HL-60 (cell line): Measurements from ENCODE around the gene ATG5.

Experiments used
- DNase-seq, 2 experiments: peaks; one replicate each; pipeline ENCODE4 v3.0.0-alpha.2; 2010 to 2020; ENCODE audit warnings: low read depth in 1 of 2, low spot score in 1 of 2
- H3K27ac ChIP-seq: fragments of 250-450 bp; sonication (Bioruptor Pico); replicated peaks from 2 replicates; pipeline ENCODE4 v1.5.1; 2020; ENCODE audit warnings: mild to moderate bottlenecking, moderate library complexity
- H3K27me3 ChIP-seq: fragments of 250-450 bp; sonication (Bioruptor Pico); 2 replicates; pipeline ENCODE4 v1.5.1; 2021; ENCODE audit warnings: mild to moderate bottlenecking, moderate library complexity; ENCODE audit not compliant: insufficient read depth, poor library complexity, severe bottlenecking
- H3K4me3 ChIP-seq: replicated peaks from 2 replicates; pipeline ENCODE4 v1.5.1; 2011; ENCODE audit warnings: mild to moderate bottlenecking, control low read depth, low read length; ENCODE audit not compliant: insufficient read depth
- GABPA ChIP-seq: IDR thresholded peaks from 2 replicates; pipeline ENCODE4 v1.6.1; 2012; ENCODE audit warnings: low read depth
- POLR2AphosphoS5 ChIP-seq: IDR thresholded peaks from 2 replicates; pipeline ENCODE4 v1.6.1; 2012; ENCODE audit warnings: low read depth
- SPI1 ChIP-seq: IDR thresholded peaks from 2 replicates; pipeline ENCODE4 v1.6.1; 2012; ENCODE audit warnings: low read depth, mild to moderate bottlenecking, borderline replicate concordance
- TF ChIP-seq, protein P1 (sequence below): IDR thresholded peaks from one replicate; pipeline ENCODE4 v1.5.1; 2011; ENCODE audit warnings: low read length, control low read depth, inconsistent platforms; ENCODE audit not compliant: insufficient read depth
- TF ChIP-seq, protein P2 (sequence below): IDR thresholded peaks from 2 replicates; pipeline ENCODE4 v1.6.1; 2012; ENCODE audit warnings: low read depth; ENCODE audit not compliant: insufficient replicate concordance

ATG5 gene

DNA sequence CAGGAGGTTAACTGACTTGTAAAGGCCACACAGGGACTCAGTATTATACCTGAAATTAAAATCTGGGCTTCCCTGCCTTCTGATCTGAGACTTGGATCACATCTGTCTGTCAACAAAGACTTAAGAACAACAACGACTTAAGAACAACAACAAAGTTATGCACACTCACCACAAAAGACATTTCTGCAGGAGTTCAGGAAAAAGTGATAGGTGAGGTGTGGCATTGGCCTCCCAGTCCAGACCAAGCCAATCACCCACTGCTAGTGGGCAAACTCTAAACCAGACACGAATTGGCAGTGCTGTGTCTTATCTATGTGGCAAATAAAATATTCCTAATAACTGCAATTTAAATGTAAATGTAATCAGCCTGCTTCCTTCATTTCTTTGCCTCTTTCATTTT, 178.1 kb downstream of the ATG5 start:
- Histone ChIP-seq H3K4me3 (no peak overlapping the region), H3K27me3 (no peaks in the 10 kb centered on the region), H3K27ac (no peak overlapping the region)
- DNase-seq = no peak
- TF ChIP-seq, protein P1, sequence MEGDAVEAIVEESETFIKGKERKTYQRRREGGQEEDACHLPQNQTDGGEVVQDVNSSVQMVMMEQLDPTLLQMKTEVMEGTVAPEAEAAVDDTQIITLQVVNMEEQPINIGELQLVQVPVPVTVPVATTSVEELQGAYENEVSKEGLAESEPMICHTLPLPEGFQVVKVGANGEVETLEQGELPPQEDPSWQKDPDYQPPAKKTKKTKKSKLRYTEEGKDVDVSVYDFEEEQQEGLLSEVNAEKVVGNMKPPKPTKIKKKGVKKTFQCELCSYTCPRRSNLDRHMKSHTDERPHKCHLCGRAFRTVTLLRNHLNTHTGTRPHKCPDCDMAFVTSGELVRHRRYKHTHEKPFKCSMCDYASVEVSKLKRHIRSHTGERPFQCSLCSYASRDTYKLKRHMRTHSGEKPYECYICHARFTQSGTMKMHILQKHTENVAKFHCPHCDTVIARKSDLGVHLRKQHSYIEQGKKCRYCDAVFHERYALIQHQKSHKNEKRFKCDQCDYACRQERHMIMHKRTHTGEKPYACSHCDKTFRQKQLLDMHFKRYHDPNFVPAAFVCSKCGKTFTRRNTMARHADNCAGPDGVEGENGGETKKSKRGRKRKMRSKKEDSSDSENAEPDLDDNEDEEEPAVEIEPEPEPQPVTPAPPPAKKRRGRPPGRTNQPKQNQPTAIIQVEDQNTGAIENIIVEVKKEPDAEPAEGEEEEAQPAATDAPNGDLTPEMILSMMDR = no peak
- TF ChIP-seq SPI1 = no peak
- no peak for TF ChIP-seq GABPA

DNA sequence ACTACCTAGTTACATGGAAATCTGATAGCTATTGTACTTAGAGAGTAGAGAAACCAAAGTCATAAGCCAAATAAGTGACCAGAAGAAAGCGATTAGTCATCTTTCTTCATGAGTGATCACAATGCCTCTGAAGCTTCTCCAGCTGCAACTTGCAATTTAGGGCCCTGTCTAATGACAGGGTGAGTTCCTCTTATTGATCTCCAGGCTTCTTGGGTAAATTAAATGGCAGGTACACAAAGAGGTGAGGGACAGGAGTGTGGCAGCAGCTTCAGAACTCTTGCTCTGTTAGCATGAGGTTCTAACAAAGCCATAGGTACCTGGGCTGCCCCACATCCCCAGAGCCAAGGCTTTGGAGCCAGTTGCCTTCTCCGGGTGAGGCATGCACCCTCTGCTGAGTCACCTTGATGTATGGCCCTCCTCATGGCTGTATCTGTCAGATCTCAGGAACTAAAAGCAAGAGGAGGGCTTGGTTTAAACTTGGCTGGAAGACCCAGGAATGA, 178.7 kb downstream of the ATG5 start:
- Histone ChIP-seq H3K4me3 (no peak overlapping the region), H3K27me3 (no peaks in the 10 kb centered on the region), H3K27ac (no peak overlapping the region)
- DNase-seq = no peak
- TF ChIP-seq, protein P1 = no peak
- TF ChIP-seq, protein P2, sequence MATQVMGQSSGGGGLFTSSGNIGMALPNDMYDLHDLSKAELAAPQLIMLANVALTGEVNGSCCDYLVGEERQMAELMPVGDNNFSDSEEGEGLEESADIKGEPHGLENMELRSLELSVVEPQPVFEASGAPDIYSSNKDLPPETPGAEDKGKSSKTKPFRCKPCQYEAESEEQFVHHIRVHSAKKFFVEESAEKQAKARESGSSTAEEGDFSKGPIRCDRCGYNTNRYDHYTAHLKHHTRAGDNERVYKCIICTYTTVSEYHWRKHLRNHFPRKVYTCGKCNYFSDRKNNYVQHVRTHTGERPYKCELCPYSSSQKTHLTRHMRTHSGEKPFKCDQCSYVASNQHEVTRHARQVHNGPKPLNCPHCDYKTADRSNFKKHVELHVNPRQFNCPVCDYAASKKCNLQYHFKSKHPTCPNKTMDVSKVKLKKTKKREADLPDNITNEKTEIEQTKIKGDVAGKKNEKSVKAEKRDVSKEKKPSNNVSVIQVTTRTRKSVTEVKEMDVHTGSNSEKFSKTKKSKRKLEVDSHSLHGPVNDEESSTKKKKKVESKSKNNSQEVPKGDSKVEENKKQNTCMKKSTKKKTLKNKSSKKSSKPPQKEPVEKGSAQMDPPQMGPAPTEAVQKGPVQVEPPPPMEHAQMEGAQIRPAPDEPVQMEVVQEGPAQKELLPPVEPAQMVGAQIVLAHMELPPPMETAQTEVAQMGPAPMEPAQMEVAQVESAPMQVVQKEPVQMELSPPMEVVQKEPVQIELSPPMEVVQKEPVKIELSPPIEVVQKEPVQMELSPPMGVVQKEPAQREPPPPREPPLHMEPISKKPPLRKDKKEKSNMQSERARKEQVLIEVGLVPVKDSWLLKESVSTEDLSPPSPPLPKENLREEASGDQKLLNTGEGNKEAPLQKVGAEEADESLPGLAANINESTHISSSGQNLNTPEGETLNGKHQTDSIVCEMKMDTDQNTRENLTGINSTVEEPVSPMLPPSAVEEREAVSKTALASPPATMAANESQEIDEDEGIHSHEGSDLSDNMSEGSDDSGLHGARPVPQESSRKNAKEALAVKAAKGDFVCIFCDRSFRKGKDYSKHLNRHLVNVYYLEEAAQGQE = no peak
- TF ChIP-seq GABPA (no peak), SPI1 (no peak), POLR2AphosphoS5 (no peak)

DNA sequence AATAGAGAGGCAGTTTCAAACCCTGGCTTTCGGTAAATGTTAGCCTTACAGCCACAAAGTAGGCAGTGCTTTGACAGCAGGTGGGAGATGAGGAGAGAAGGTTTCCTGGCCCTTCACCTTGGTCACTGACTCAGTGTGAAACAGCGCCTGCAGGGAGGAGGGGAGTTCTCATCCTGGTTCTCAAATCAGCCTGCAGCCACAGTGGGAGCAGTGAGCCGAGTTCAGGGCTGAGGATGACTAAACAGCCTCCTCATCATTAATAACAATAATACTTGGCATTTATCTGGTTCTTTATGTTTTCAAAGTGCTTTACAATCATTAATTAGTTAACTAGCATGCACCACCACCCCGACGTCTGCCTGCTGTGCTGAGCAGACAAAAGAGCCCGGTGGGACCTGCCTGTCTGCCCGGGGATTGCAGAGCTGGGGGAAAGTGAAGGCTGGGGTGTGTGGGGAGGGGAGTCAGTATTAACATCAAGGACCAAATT, 179.8 kb downstream of the ATG5 start:
- no peak for TF ChIP-seq SPI1
- TF ChIP-seq, protein P1 = no peak
- TF ChIP-seq, protein P2 = no peak
- no peak for TF ChIP-seq GABPA
- no peak for TF ChIP-seq POLR2AphosphoS5
- DNase-seq = no peak
- H3K4me3 ChIP-seq = no peak overlapping the region
- H3K27me3 ChIP-seq = no peaks in the 10 kb centered on the region
- no peak overlapping the region for H3K27ac ChIP-seq

DNA sequence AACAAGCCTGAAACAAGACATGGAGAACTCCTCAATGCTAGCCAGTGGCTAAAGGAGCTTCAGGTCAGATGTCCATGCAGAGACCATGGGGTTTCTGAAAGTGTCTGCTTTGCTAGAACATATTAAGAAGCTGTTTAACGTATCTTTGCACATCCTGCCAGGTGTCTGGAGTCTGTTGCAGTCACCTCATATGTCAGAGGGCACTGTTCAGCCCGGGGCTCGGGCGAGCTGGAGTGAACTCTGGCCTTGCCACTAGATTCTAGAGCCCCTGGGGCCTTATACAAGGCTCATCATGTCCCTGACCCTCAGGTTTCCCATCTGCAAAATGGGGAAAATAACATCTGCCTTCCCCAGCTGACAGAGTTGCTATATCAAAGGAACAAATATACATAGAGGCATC, 180.4 kb downstream of the ATG5 start:
- no peak for DNase-seq
- H3K27me3 ChIP-seq = no peaks in the 10 kb centered on the region
- H3K4me3 ChIP-seq = no peak overlapping the region
- no peak overlapping the region for H3K27ac ChIP-seq
- TF ChIP-seq POLR2AphosphoS5 (no peak), GABPA (no peak), SPI1 (no peak)
- TF ChIP-seq, protein P2 = no peak
- TF ChIP-seq, protein P1 = no peak
